Measurements from ENCODE around the gene CENPV. TPM values are rescaled to one million over a fixed set of nuclear protein-coding genes. Genes with fewer than 3 reads are reported as not detected.
"Not testable (repeated sequence)": the region's sequence is repeated elsewhere in the genome, so short reads cannot be mapped to it uniquely, and the experiment has no call there.

The CENPV gene
- total and polyA plus RNA-seq, 2 donors (not counting 3 experiments of a cell fraction or from before 2014, with no cell fraction given): 38.2 to 41.6 TPM

DNA sequence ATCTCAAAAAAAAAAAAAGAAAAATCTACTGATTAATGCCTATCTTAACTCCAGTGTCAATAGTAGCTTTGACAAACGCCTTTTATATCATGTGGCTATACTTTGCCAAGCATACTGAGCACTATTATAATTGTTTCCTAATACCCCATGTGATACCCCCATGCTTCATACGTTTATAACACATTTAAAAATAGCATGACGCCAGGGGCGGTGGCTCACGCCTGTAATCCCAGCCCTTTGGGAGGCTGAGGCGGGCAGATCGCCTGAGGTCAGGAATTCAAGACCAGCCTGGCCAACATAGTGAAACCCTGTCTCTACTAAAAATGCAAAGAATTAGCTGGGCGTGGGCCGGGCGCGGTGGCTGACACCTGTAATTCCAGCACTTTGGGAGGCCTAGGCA, 39.2 kb upstream of the CENPV start:
- H3K4me3 ChIP-seq (replicated peaks in 1 of 3; ENCODE audit: insufficient read depth in 1 of 3, low read depth in 1 of 3, low read length in 3 of 3); H2AFZ ChIP-seq (ENCODE audit: low read depth, low read length); H3K36me3 ChIP-seq (ENCODE audit: control insufficient read depth in 2 of 2, extremely low read depth in 1 of 2, insufficient read depth in 2 of 2, low read length in 2 of 2); H3K9me3 ChIP-seq (replicated peaks; ENCODE audit: control insufficient read depth, insufficient read depth, low read length); intact Hi-C loops (cut with micrococcal nuclease); H3K4me1 ChIP-seq (ENCODE audit: control insufficient read depth, extremely low read depth, insufficient read depth, low read length); H4K20me1 ChIP-seq (replicated peaks; ENCODE audit: control insufficient read depth, extremely low read depth, insufficient read depth, low read length); BruUV-seq (replicated peaks); H3K27me3 ChIP-seq (ENCODE audit: control insufficient read depth in 2 of 2, insufficient read depth in 2 of 2, low read length in 2 of 2); dilution Hi-C loops (cut with MboI; ENCODE audit: extremely low pct_ligation_motif_present, low sequenced_read_pairs); H3K4me2 ChIP-seq (ENCODE audit: insufficient read depth, low read length); H3K9ac ChIP-seq (replicated peaks; ENCODE audit: extremely low read depth, insufficient read depth, low read length); POLR2A ChIA-PET; DNase-seq (ENCODE audit: low read depth, low spot score); H3K27ac ChIP-seq (ENCODE audit: insufficient read depth, low read depth, low read length); H3K9me1 ChIP-seq (replicated peaks; ENCODE audit: control insufficient read depth, extremely low read depth, insufficient read depth, low read length); H3K79me2 ChIP-seq (ENCODE audit: control insufficient read depth, insufficient read depth, low read length); FAIRE-seq: not testable (repeated sequence)
- CTCF ChIA-PET: interaction anchor here (1.3 kb wide), 1 partner anchor 9 kb away, joined by 3 read pairs; no protein-coding TSS in a partner anchor

DNA sequence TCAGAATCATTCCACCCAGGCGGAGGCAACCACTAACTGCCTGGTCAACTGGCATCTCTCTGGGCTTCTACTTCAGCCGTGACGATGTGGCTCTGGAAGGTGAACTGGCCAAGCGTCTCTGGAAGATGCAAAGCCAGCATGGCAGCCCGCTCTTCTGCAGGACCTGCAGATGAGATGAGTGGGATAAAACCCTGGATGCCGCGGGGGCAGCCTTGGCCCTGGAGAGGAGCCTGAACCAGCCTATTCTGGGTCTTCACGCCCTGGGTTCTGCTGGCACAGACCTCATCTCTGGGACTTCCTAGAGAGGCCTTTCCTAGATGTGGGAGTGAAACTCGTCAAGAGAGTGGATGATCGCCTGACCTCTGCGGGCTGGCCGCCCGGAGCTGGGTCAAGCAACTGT, 38.2 kb upstream of the CENPV start:
- ChIA-PET CTCF (interaction anchor here (1.5 kb wide), 1 partner anchor 130 kb away, joined by 3 read pairs; no protein-coding TSS in a partner anchor), POLR2A (interaction anchor here (0.6 kb wide), 1 partner anchor 11 kb away, joined by 9 read pairs; the partner anchor contains the start of gene UBB)
- Histone ChIP-seq H3K27me3 (ENCODE audit: control insufficient read depth in 2 of 2, insufficient read depth in 2 of 2, low read length in 2 of 2) (peaks cover 0 to 2% of the 10 kb centered on the region in 2 experiments), H4K20me1 (replicated peaks; ENCODE audit: control insufficient read depth, extremely low read depth, insufficient read depth, low read length) (no peaks in the 10 kb centered on the region), H3K4me1 (ENCODE audit: control insufficient read depth, extremely low read depth, insufficient read depth, low read length) (no peaks in the 10 kb centered on the region), H3K9me1 (replicated peaks; ENCODE audit: control insufficient read depth, extremely low read depth, insufficient read depth, low read length) (no peaks in the 10 kb centered on the region), H3K9ac (replicated peaks; ENCODE audit: extremely low read depth, insufficient read depth, low read length) (no peak overlapping the region), H3K27ac (ENCODE audit: insufficient read depth, low read depth, low read length) (no peak overlapping the region), H3K9me3 (replicated peaks; ENCODE audit: control insufficient read depth, insufficient read depth, low read length) (no peaks in the 10 kb centered on the region), H3K36me3 (ENCODE audit: control insufficient read depth in 2 of 2, extremely low read depth in 1 of 2, insufficient read depth in 2 of 2, low read length in 2 of 2) (no peaks in the 10 kb centered on the region), H2AFZ (ENCODE audit: low read depth, low read length) (no peak overlapping the region), H3K4me3 (replicated peaks in 1 of 3; ENCODE audit: insufficient read depth in 1 of 3, low read depth in 1 of 3, low read length in 3 of 3) (no peak overlapping the region), H3K79me2 (ENCODE audit: control insufficient read depth, insufficient read depth, low read length) (no peaks in the 10 kb centered on the region), H3K4me2 (ENCODE audit: insufficient read depth, low read length) (no peak overlapping the region)
- no peak for FAIRE-seq
- intact Hi-C loops (cut with micrococcal nuclease) (no loop called here), dilution Hi-C loops (cut with MboI; ENCODE audit: extremely low pct_ligation_motif_present, low sequenced_read_pairs) (no loop called here)
- TF ChIP-seq EZH2 (IDR thresholded peaks at IDR 0.05; ENCODE audit: borderline replicate concordance, low read depth, low read length, severe bottlenecking) (no peak), MYC (IDR thresholded peaks at IDR 0.05; ENCODE audit: low read depth, low read length) (no peak), JUN (IDR thresholded peaks at IDR 0.05; ENCODE audit: borderline replicate concordance, insufficient read depth, insufficient read length, low read depth) (no peak), GATA2 (IDR thresholded peaks at IDR 0.05; ENCODE audit: insufficient read depth, insufficient read length, low read depth, low read length) (no peak), FOS (IDR thresholded peaks at IDR 0.05; ENCODE audit: borderline replicate concordance, insufficient read depth, low read length) (no peak), POLR2A (IDR thresholded peaks at IDR 0.05; ENCODE audit: low read depth, low read length) (no peak), POLR2AphosphoS5 (IDR thresholded peaks at IDR 0.05; ENCODE audit: insufficient read depth, low read depth, low read length) (no peak)
- TF ChIP-seq, protein P1, sequence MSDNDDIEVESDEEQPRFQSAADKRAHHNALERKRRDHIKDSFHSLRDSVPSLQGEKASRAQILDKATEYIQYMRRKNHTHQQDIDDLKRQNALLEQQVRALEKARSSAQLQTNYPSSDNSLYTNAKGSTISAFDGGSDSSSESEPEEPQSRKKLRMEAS (IDR thresholded peaks at IDR 0.05; ENCODE audit: insufficient read depth, insufficient read length): no peak
- TF ChIP-seq, protein P2, sequence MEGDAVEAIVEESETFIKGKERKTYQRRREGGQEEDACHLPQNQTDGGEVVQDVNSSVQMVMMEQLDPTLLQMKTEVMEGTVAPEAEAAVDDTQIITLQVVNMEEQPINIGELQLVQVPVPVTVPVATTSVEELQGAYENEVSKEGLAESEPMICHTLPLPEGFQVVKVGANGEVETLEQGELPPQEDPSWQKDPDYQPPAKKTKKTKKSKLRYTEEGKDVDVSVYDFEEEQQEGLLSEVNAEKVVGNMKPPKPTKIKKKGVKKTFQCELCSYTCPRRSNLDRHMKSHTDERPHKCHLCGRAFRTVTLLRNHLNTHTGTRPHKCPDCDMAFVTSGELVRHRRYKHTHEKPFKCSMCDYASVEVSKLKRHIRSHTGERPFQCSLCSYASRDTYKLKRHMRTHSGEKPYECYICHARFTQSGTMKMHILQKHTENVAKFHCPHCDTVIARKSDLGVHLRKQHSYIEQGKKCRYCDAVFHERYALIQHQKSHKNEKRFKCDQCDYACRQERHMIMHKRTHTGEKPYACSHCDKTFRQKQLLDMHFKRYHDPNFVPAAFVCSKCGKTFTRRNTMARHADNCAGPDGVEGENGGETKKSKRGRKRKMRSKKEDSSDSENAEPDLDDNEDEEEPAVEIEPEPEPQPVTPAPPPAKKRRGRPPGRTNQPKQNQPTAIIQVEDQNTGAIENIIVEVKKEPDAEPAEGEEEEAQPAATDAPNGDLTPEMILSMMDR (IDR thresholded peaks at IDR 0.05; ENCODE audit: extremely low read depth in 1 of 2, insufficient read depth in 1 of 2, low read depth in 1 of 2, low read length in 2 of 2): no peak
- BruUV-seq (replicated peaks): no TSS peak
- no peak for DNase-seq (ENCODE audit: low read depth, low spot score)

DNA sequence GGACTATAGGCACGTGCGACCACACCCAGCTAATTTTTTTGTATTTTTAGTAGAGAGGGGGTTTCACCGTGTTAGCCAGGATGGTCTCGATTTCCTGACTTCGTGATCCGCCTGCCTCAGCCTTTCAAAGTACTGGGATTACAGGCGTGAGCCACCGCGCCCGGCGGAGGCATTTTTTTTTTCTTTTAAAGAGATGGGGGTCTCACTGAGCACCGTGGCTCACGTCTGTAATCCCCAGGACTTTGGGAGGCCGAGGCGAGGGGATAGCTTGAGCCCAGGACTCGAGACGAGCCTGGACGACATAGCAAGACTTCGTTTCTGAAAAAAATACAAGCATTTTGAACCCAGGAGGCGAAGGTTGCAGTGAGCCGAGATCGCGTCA, 32.8 kb upstream of the CENPV start:
- H3K27ac ChIP-seq (ENCODE audit: insufficient read depth, low read depth, low read length); H3K9ac ChIP-seq (replicated peaks; ENCODE audit: extremely low read depth, insufficient read depth, low read length); BruUV-seq (replicated peaks): not testable (repeated sequence)

More for the DNA sequence above, 32.8 kb upstream of the CENPV start:
- H3K4me1 ChIP-seq (ENCODE audit: control insufficient read depth, extremely low read depth, insufficient read depth, low read length); H3K4me3 ChIP-seq (replicated peaks in 1 of 3; ENCODE audit: insufficient read depth in 1 of 3, low read depth in 1 of 3, low read length in 3 of 3); H3K9me1 ChIP-seq (replicated peaks; ENCODE audit: control insufficient read depth, extremely low read depth, insufficient read depth, low read length); dilution Hi-C loops (cut with MboI; ENCODE audit: extremely low pct_ligation_motif_present, low sequenced_read_pairs); H4K20me1 ChIP-seq (replicated peaks; ENCODE audit: control insufficient read depth, extremely low read depth, insufficient read depth, low read length); H3K27me3 ChIP-seq (ENCODE audit: control insufficient read depth in 2 of 2, insufficient read depth in 2 of 2, low read length in 2 of 2); FAIRE-seq; H3K4me2 ChIP-seq (ENCODE audit: insufficient read depth, low read length); H3K9me3 ChIP-seq (replicated peaks; ENCODE audit: control insufficient read depth, insufficient read depth, low read length); H2AFZ ChIP-seq (ENCODE audit: low read depth, low read length); DNase-seq (ENCODE audit: low read depth, low spot score): not testable (repeated sequence)
- intact Hi-C loops (cut with micrococcal nuclease): loop anchor here (1.0 to 2.0 kb wide), 3 partner anchors 55 to 135 kb away; no protein-coding TSS in a partner anchor
- CTCF ChIA-PET: interaction anchor here (0.8 to 3.5 kb wide), 9 partner anchors 22 to 136 kb away, joined by 3 to 19 read pairs (median 4); no protein-coding TSS in a partner anchor
- H3K36me3 ChIP-seq (ENCODE audit: control insufficient read depth in 2 of 2, extremely low read depth in 1 of 2, insufficient read depth in 2 of 2, low read length in 2 of 2): peaks cover 0 to 12% of the 10 kb centered on the region in 2 experiments
- peaks cover 24% of the 10 kb centered on the region for H3K79me2 ChIP-seq (ENCODE audit: control insufficient read depth, insufficient read depth, low read length)
- POLR2A ChIA-PET: interaction anchor here (0.9 kb wide), 2 partner anchors 21 to 135 kb away, joined by 4 read pairs; no protein-coding TSS in a partner anchor
